MM.1S (cell line): Measurements from ENCODE around the gene RPTOR.

Source experiments
- DNase-seq: peaks from one replicate; pipeline ENCODE4 v3.0.0-alpha.2; 2015
- H2AFZ ChIP-seq: fragments of 300-600 bp; sonication (generic); 2 replicates; pipeline ENCODE4 v1.6.0; 2016; ENCODE audit warnings: antibody characterized with exemption, low read length
- H3F3A ChIP-seq: fragments of 300-600 bp; sonication (generic); 2 replicates; pipeline ENCODE4 v1.6.1; 2016; ENCODE audit warnings: mild to moderate bottlenecking, antibody characterized with exemption, low read length, moderate library complexity, mixed read lengths; ENCODE audit not compliant: insufficient read depth
- H3K27ac ChIP-seq: fragments of 300-600 bp; sonication (generic); 2 replicates; pipeline ENCODE4 v1.5.1; 2016; ENCODE audit warnings: mild to moderate bottlenecking, low read length
- H3K27me3 ChIP-seq: fragments of 300-600 bp; sonication (generic); replicated peaks from 2 replicates; pipeline ENCODE4 v1.6.0; 2016; ENCODE audit warnings: low read length; ENCODE audit not compliant: insufficient read depth
- H3K36me3 ChIP-seq: fragments of 300-600 bp; sonication (generic); replicated peaks from 2 replicates; pipeline ENCODE4 v1.6.1; 2016; ENCODE audit warnings: mild to moderate bottlenecking, low read length, mixed read lengths; ENCODE audit not compliant: insufficient read depth
- H3K4me1 ChIP-seq: fragments of 300-600 bp; sonication (generic); 2 replicates; pipeline ENCODE4 v1.6.1; 2016; ENCODE audit warnings: low read length, mixed read lengths
- H3K4me2 ChIP-seq: fragments of 300-600 bp; sonication (generic); 2 replicates; pipeline ENCODE4 v1.6.0; 2016; ENCODE audit warnings: low read depth, low read length
- H3K4me3 ChIP-seq: fragments of 300-600 bp; sonication (generic); 2 replicates; pipeline ENCODE4 v1.5.1; 2016; ENCODE audit warnings: low read length, mixed read lengths
- H3K79me2 ChIP-seq: fragments of 300-600 bp; sonication (generic); 2 replicates; pipeline ENCODE4 v1.6.1; 2016; ENCODE audit warnings: mixed run types, low read length, mixed read lengths
- H3K9ac ChIP-seq: fragments of 300-600 bp; sonication (generic); 2 replicates; pipeline ENCODE4 v1.6.1; 2016; ENCODE audit warnings: low read length, mixed read lengths
- H3K9me2 ChIP-seq: fragments of 300-600 bp; sonication (generic); replicated peaks from 2 replicates; pipeline ENCODE4 v1.6.1; 2016; ENCODE audit warnings: mild to moderate bottlenecking, low read length, mixed read lengths; ENCODE audit not compliant: insufficient read depth
- H3K9me3 ChIP-seq: fragments of 300-600 bp; sonication (generic); replicated peaks from 2 replicates; pipeline ENCODE4 v1.6.1; 2016; ENCODE audit warnings: mild to moderate bottlenecking, low read length, mixed read lengths; ENCODE audit not compliant: insufficient read depth
- H4K20me1 ChIP-seq: fragments of 300-600 bp; sonication (generic); 2 replicates; pipeline ENCODE4 v1.6.1; 2016; ENCODE audit warnings: mild to moderate bottlenecking, low read length, moderate library complexity, mixed read lengths; ENCODE audit not compliant: insufficient read depth
- EZH2 ChIP-seq: fragments of 300-600 bp; sonication (generic); optimal IDR thresholded peaks from 2 replicates; pipeline ENCODE3; 2017; ENCODE audit warnings: low read depth, mild to moderate bottlenecking, antibody characterized with exemption, low read length, mixed read lengths
- EZH2phosphoT487 ChIP-seq: fragments of 300-600 bp; sonication (generic); IDR thresholded peaks from 2 replicates; pipeline ENCODE4 v1.6.1; 2018; ENCODE audit warnings: antibody characterized with exemption, low read length
- TF ChIP-seq, protein P1 (sequence below): fragments of 300-600 bp; sonication (generic); IDR thresholded peaks from 2 replicates; pipeline ENCODE4 v1.5.1; 2016; ENCODE audit warnings: antibody characterized with exemption, low read length, mixed read lengths

Gene RPTOR

DNA sequence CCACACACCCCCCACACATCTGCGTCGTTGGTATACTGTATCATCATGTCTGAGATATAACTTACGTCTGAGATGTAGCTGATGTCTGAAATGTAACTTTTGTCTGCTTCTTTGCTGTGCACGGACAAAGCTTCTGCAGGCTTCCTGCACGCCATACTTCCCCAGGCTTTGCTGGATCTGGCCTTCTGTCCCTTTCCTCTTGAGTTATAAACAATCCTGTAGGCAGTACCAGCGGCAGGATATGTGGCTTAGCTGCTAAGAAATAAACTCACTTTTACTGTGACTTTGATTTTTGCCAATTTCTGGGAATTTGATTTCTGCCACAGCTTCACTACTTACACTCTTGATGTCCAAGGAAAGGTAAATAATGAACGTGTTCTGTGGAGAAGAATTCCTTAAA, 184.4 kb downstream of the RPTOR start:
- no peaks in the 10 kb centered on the region; the same call in 1 of the 2 replicates for H3K79me2 ChIP-seq
- H3K9ac ChIP-seq, result no peak overlapping the region
- H3K36me3 ChIP-seq, result no peaks in the 10 kb centered on the region
- TF ChIP-seq, protein P1, sequence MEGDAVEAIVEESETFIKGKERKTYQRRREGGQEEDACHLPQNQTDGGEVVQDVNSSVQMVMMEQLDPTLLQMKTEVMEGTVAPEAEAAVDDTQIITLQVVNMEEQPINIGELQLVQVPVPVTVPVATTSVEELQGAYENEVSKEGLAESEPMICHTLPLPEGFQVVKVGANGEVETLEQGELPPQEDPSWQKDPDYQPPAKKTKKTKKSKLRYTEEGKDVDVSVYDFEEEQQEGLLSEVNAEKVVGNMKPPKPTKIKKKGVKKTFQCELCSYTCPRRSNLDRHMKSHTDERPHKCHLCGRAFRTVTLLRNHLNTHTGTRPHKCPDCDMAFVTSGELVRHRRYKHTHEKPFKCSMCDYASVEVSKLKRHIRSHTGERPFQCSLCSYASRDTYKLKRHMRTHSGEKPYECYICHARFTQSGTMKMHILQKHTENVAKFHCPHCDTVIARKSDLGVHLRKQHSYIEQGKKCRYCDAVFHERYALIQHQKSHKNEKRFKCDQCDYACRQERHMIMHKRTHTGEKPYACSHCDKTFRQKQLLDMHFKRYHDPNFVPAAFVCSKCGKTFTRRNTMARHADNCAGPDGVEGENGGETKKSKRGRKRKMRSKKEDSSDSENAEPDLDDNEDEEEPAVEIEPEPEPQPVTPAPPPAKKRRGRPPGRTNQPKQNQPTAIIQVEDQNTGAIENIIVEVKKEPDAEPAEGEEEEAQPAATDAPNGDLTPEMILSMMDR, result no peak
- TF ChIP-seq EZH2phosphoT487 (no peak), EZH2 (no peak)
- no peaks in the 10 kb centered on the region for H3K4me1 ChIP-seq
- no peak overlapping the region for H3K4me3 ChIP-seq
- no peak overlapping the region for H2AFZ ChIP-seq
- H3K27ac ChIP-seq, result no peak overlapping the region
- no peak overlapping the region for H3K4me2 ChIP-seq
- DNase-seq, result no peak
- H3K9me3 ChIP-seq, result no peaks in the 10 kb centered on the region
- no peaks in the 10 kb centered on the region for H3F3A ChIP-seq
- H4K20me1 ChIP-seq, result no peaks in the 10 kb centered on the region
- no peaks in the 10 kb centered on the region for H3K9me2 ChIP-seq
- no peaks in the 10 kb centered on the region for H3K27me3 ChIP-seq

DNA sequence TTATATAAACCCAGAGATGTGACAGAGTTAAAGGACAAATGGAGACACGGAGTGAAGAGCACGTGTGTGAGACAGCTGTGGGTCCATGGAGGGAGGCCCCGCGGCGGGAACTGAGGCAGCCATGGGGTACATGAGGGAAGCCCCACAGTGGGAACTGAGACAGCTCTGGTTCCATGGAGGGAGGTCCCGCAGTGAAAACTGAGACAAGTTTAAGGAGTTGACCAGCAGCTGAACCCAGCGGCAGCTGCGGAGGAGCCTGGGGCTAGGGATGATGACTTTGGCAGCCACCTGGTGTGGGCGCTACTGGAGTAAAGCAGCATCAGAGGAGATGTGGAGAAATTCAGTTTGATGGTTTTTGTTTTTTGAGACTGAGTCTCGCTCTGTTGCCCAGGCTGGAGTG, 185.1 kb downstream of the RPTOR start:
- Histone ChIP-seq H3K4me2 (no peak overlapping the region), H3K4me1 (no peaks in the 10 kb centered on the region), H3K9me3 (no peaks in the 10 kb centered on the region), H3K36me3 (no peaks in the 10 kb centered on the region), H3F3A (no peaks in the 10 kb centered on the region), H3K9ac (no peak overlapping the region), H3K27ac (no peak overlapping the region), H3K9me2 (no peaks in the 10 kb centered on the region), H3K79me2 (no peaks in the 10 kb centered on the region; the same call in 1 of the 2 replicates), H3K4me3 (no peak overlapping the region), H2AFZ (no peak overlapping the region), H3K27me3 (no peaks in the 10 kb centered on the region), H4K20me1 (no peaks in the 10 kb centered on the region)
- DNase-seq, result no peak
- TF ChIP-seq EZH2, result no peak
- TF ChIP-seq, protein P1, result no peak
- TF ChIP-seq EZH2phosphoT487, result no peak

DNA sequence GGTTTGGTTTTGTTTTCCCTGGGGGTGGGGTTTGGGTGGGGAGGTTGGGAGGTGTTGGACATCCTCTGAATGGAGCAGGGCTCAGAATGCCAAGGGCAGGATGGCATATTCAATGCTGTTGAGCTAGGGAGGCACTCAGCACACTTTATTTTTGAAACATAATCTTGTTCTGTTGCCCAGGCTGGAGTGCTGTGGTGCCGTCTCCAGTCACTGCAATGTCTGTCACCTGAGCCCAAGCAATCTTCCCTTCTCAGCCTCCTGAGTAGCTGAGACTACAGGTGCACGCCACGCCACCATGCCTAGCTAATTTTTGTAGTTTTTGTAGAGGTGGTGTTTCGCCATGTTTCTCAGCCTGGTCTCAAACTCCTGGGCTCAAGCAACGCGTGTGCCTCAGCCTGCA, 186.1 kb downstream of the RPTOR start:
- H3K9ac ChIP-seq, result no peak overlapping the region
- H3K27me3 ChIP-seq, result no peaks in the 10 kb centered on the region
- H3F3A ChIP-seq, result no peaks in the 10 kb centered on the region
- peak overlapping the region; percentile 3; the same call in 1 of the 2 replicates for H3K27ac ChIP-seq
- H3K79me2 ChIP-seq, result no peaks in the 10 kb centered on the region
- H3K4me2 ChIP-seq, result peak overlapping the region; percentile 12; the same call in 1 of the 2 replicates
- H3K36me3 ChIP-seq, result no peaks in the 10 kb centered on the region
- no peak overlapping the region for H2AFZ ChIP-seq
- no peaks in the 10 kb centered on the region for H3K4me1 ChIP-seq
- DNase-seq, result no peak
- no peaks in the 10 kb centered on the region for H4K20me1 ChIP-seq
- no peaks in the 10 kb centered on the region for H3K9me3 ChIP-seq
- H3K9me2 ChIP-seq, result no peaks in the 10 kb centered on the region
- TF ChIP-seq, protein P1, result no peak
- H3K4me3 ChIP-seq, result no peak overlapping the region
